Measurements from ENCODE around the gene PHF12. TPM values are rescaled to one million over a fixed set of nuclear protein-coding genes. Genes with fewer than 3 reads are reported as not detected.

Gene PHF12
- total and polyA plus RNA-seq, 8 donors, result 8.3 to 206 (median 24.7) TPM

GRCh38 chr17:28967221-28968135 lies 16.2 kb upstream of the PHF12 start:
- DNase-seq, result peak in 1 of 2 donors; percentile 51
- Histone ChIP-seq H3K4me1 (peaks cover 0 to 32% (median 0%) of the 10 kb centered on the region in 4 donors), H3K27me3 (peaks cover 0 to 15% (median 0%) of the 10 kb centered on the region in 3 donors), H3K9me3 (no peaks in the 10 kb centered on the region), H3K36me3 (no peaks in the 10 kb centered on the region), H3K4me3 (no peak overlapping the region), H3K27ac (peak overlapping the region in 1 of 5 donors; percentile 2)
- TF ChIP-seq POLR2A (IDR thresholded peaks at IDR 0.05), result no peak
- TF ChIP-seq POLR2AphosphoS5 (IDR thresholded peaks at IDR 0.05), result no peak
- no peak for TF ChIP-seq CTCF (IDR thresholded peaks at IDR 0.05)
- no peak for TF ChIP-seq EP300 (IDR thresholded peaks at IDR 0.05)
- intact Hi-C loops (cut with DNase I; ENCODE audit: low total_unique reads), result loop anchor here (5.0 kb wide), 1 partner anchor 145 kb away; no protein-coding TSS in a partner anchor
- 55 to 66% (median 58%) methylated on average over 5 to 7 of the region's 7 CpGs for WGBS, 5 donors

GRCh38 chr17:28963841-28964240 lies 12.5 kb upstream of the PHF12 start:
- DNase-seq, result no peak
- TF ChIP-seq EP300 (IDR thresholded peaks at IDR 0.05) (no peak), CTCF (IDR thresholded peaks at IDR 0.05) (no peak), POLR2AphosphoS5 (IDR thresholded peaks at IDR 0.05) (no peak), POLR2A (IDR thresholded peaks at IDR 0.05) (no peak)
- no peak overlapping the region for H3K4me3 ChIP-seq
- H3K36me3 ChIP-seq, result no peaks in the 10 kb centered on the region
- H3K27me3 ChIP-seq, result peaks cover 0 to 26% (median 0%) of the 10 kb centered on the region in 3 donors
- peaks cover 0 to 16% (median 0%) of the 10 kb centered on the region in 4 donors for H3K4me1 ChIP-seq
- H3K9me3 ChIP-seq, result no peaks in the 10 kb centered on the region
- WGBS, 5 donors, result 50 to 66% (median 56%) methylated on average over 8 of the region's 8 CpGs
- intact Hi-C loops (cut with DNase I; ENCODE audit: low total_unique reads), result no loop called here
- no peak overlapping the region for H3K27ac ChIP-seq

DNA sequence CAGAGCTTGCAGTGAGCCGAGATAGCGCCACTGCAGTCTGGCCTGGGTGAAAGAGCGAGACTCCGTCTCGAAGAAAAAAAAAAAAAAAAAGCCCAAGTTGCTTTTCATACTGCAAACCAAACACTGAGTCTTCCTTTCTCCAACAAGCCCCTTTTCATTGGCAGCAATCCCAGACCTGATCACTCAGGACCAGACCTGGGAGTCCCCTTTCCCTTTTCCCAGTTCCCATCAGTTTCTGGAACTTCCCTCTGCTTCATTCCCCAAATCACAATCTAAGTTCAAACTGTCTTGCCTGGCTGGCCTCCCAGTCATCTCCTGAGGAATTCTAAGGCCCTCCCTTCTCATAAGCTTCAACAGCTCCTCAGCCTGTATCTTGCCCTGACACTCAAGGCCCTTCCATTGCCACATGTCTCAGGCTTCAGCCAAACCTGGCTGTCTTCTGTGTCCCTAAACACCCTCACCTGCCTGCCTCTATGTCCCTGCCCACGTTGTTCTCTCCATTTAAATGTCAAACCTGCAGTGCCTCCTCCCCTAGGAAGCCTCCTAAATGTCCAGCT lies 11.8 kb upstream of the PHF12 start:
- intact Hi-C loops (cut with DNase I; ENCODE audit: low total_unique reads), result no loop called here

More for the DNA sequence above, 11.8 kb upstream of the PHF12 start:
- H3K9me3 ChIP-seq, result no peaks in the 10 kb centered on the region
- WGBS, 5 donors, result 30 to 57% (median 43%) methylated on average over 6 of the region's 6 CpGs
- H3K27ac ChIP-seq, result no peak overlapping the region
- DNase-seq, result peak in 1 of 2 donors; percentile 44
- no peak for TF ChIP-seq EP300 (IDR thresholded peaks at IDR 0.05)
- no peak for TF ChIP-seq POLR2A (IDR thresholded peaks at IDR 0.05)
- no peak for TF ChIP-seq POLR2AphosphoS5 (IDR thresholded peaks at IDR 0.05)
- TF ChIP-seq CTCF (IDR thresholded peaks at IDR 0.05), result no peak
- H3K36me3 ChIP-seq, result no peaks in the 10 kb centered on the region
- H3K4me1 ChIP-seq, result peaks cover 0 to 12% (median 0%) of the 10 kb centered on the region in 4 donors
- peaks cover 0 to 26% (median 0%) of the 10 kb centered on the region in 3 donors for H3K27me3 ChIP-seq
- H3K4me3 ChIP-seq, result no peak overlapping the region
